Activated effector memory CD4-positive, alpha-beta T cell treated with Interleukin-2 at 50 U/mL for 16 hours (primary cell): ENCODE data around the gene PTPRU.
"Not testable (repeated sequence)": the region's sequence is repeated elsewhere in the genome, so short reads cannot be mapped to it uniquely, and the experiment has no call there.

ENCODE experiments used
- DNase-seq: peaks from one replicate; pipeline ENCODE4 v3.0.0-alpha.2; 2020

Gene PTPRU

GRCh38 chr1:29235955-29236711, at the start of gene PTPRU:
TSS of gene PTPRU (plus strand) at chr1:29236522. CDS start at chr1:29236645, 123 bp downstream.
- peak; percentile 69 for DNase-seq

- DNase-seq = no peak
Observed at GRCh38 chr1:29186707-29187106, 49.6 kb upstream of the PTPRU start.

GRCh38 chr1:29190718-29191117, 45.6 kb upstream of the PTPRU start:
- DNase-seq = no peak

- no peak for DNase-seq
Observed at GRCh38 chr1:29193879-29194455, 42.4 kb upstream of the PTPRU start.

- DNase-seq = no peak
Observed at GRCh38 chr1:29195881-29196291, 40.4 kb upstream of the PTPRU start.

GRCh38 chr1:29196863-29197589, 39.3 kb upstream of the PTPRU start:
- no peak for DNase-seq

- peak; percentile 11 for DNase-seq
Observed at GRCh38 chr1:29197590-29197924, 38.8 kb upstream of the PTPRU start.

GRCh38 chr1:29197993-29198392, 38.3 kb upstream of the PTPRU start:
- no peak for DNase-seq

- DNase-seq = no peak
Observed at GRCh38 chr1:29200906-29201594, 35.3 kb upstream of the PTPRU start.

GRCh38 chr1:29201595-29202051, 34.7 kb upstream of the PTPRU start:
- no peak for DNase-seq

GRCh38 chr1:29202053-29202452, 34.3 kb upstream of the PTPRU start:
- no peak for DNase-seq

- DNase-seq = peak; percentile 74
Observed at GRCh38 chr1:29202584-29203340, 33.6 kb upstream of the PTPRU start.

- no peak for DNase-seq
Observed at GRCh38 chr1:29208442-29208841, 27.9 kb upstream of the PTPRU start.

- DNase-seq = no peak
Observed at GRCh38 chr1:29209173-29209572, 27.1 kb upstream of the PTPRU start.

- DNase-seq = no peak
Observed at GRCh38 chr1:29210278-29211085, 25.8 kb upstream of the PTPRU start.

- no peak for DNase-seq
Observed at GRCh38 chr1:29211086-29212030, 25.0 kb upstream of the PTPRU start.

GRCh38 chr1:29213055-29213454, 23.3 kb upstream of the PTPRU start:
- no peak for DNase-seq

- no peak for DNase-seq
Observed at GRCh38 chr1:29217633-29218032, 18.7 kb upstream of the PTPRU start.

- no peak for DNase-seq
Observed at GRCh38 chr1:29218223-29218622, 18.1 kb upstream of the PTPRU start.

- no peak for DNase-seq
Observed at GRCh38 chr1:29221296-29221695, 15.0 kb upstream of the PTPRU start.

GRCh38 chr1:29222260-29222659, 14.1 kb upstream of the PTPRU start:
- DNase-seq = not testable (repeated sequence)
